K562 (cell line): ENCODE measurements around the gene TFCP2. TPM values are rescaled to one million over a fixed set of nuclear protein-coding genes. Genes with fewer than 3 reads are reported as not detected.

Source experiments
- BHLHE40 ChIP-seq: IDR thresholded peaks from 2 replicates; pipeline ENCODE4 v1.6.1; 2011; ENCODE audit warnings: low read length, improper control_type of control experiment
- HEY1 ChIP-seq: fragments of 250-450 bp; sonication (Bioruptor Pico); IDR thresholded peaks from 2 replicates; pipeline ENCODE4 v1.5.0; 2020; ENCODE audit warnings: mild to moderate bottlenecking, moderate library complexity, borderline replicate concordance
- HIVEP1 ChIP-seq: fragments of 250-450 bp; sonication (Bioruptor Pico); IDR thresholded peaks from 2 replicates; pipeline ENCODE4 v1.4.0; 2020; ENCODE audit warnings: mild to moderate bottlenecking
- LCOR ChIP-seq: sonication (generic); formaldehyde crosslinking; IDR thresholded peaks from 2 replicates; pipeline ENCODE4 v1.8.0; 2022; ENCODE audit warnings: mild to moderate bottlenecking, missing genetic modification reagents
- MEIS2 ChIP-seq: fragments of 450-650 bp; IDR thresholded peaks from 2 replicates; pipeline ENCODE4 v1.6.1; 2014; ENCODE audit warnings: mild to moderate bottlenecking; ENCODE audit not compliant: partially characterized antibody
- RBM34 ChIP-seq: fragments of 200-400 bp; formaldehyde crosslinking; IDR thresholded peaks from 2 replicates; pipeline ENCODE4 v1.6.1; 2018; ENCODE audit warnings: low read length, borderline replicate concordance; ENCODE audit not compliant: insufficient read depth
- RFX1 ChIP-seq: fragments of 450-650 bp; IDR thresholded peaks from 2 replicates; pipeline ENCODE4 v1.6.1; 2016; ENCODE audit warnings: mild to moderate bottlenecking, moderate library complexity
- RNF2 ChIP-seq: sonication (generic); IDR thresholded peaks from 2 replicates; pipeline ENCODE4 v1.6.1; 2016
- RREB1 ChIP-seq: fragments of 250-450 bp; sonication (Bioruptor Pico); IDR thresholded peaks from 2 replicates; pipeline ENCODE4 v1.4.0; 2020
- SAFB ChIP-seq: fragments of 200-400 bp; formaldehyde crosslinking; IDR thresholded peaks from 2 replicates; pipeline ENCODE4 v1.6.1; 2017; ENCODE audit warnings: low read depth, low read length, borderline replicate concordance
- U2AF1 ChIP-seq: fragments of 200-400 bp; formaldehyde crosslinking; optimal IDR thresholded peaks from 2 replicates; pipeline ENCODE3; 2017; ENCODE audit warnings: mild to moderate bottlenecking, low read depth, low read length, moderate library complexity
- ZNF140 ChIP-seq: fragments of 250-450 bp; sonication (Bioruptor Pico); IDR thresholded peaks from 2 replicates; pipeline ENCODE4 v1.8.0; 2021; ENCODE audit warnings: moderate library complexity, mild to moderate bottlenecking, inconsistent platforms
- ZNF707 ChIP-seq: fragments of 250-450 bp; sonication (Bioruptor Pico); conservative IDR thresholded peaks from 2 replicates; pipeline ENCODE4 v1.8.0; 2022; ENCODE audit warnings: inconsistent platforms, mild to moderate bottlenecking, moderate library complexity
- ZNF740 ChIP-seq, 3 experiments: fragments of 200-800 bp in 1 of 3; sonication (Bioruptor generic) in 1 of 3; sonication (generic) in 1 of 3; formaldehyde crosslinking in 1 of 3; IDR thresholded peaks; 2 replicates each; pipeline versions ENCODE4 v1.6.1 to v1.8.0; 2016 to 2022; ENCODE audit warnings: mild to moderate bottlenecking in 2 of 3, missing compliant biosample characterization in 2 of 3, missing genetic modification characterization in 2 of 3, missing genetic modification reagents in 1 of 3
- ZNF785 ChIP-seq: fragments of 250-450 bp; sonication (Bioruptor Pico); IDR thresholded peaks from 2 replicates; pipeline ENCODE4 v1.4.0; 2020; ENCODE audit warnings: mild to moderate bottlenecking
- polyA plus RNA-seq, 8 experiments: library from polyadenylated mRNA; depleted of rRNA in 4 of 8; stranded (reverse) in 5 of 8; unstranded in 3 of 8; fragments of >200 nt; fragmentation: Nextera tagmentation in 2 of 8; fragmentation: Illumina TruSeq in 1 of 8; extraction: Ambion mirVana in 2 of 8; extraction: Trizol in 1 of 8; gene quantifications; 2 replicates each; pipeline versions ENCODE4 v1.2.1 to v1.2.3, GENCODE V29; 2011 to 2014; ENCODE audit warnings: inconsistent platforms in 1 of 8, missing spikeins in 1 of 8
- total RNA-seq, 7 experiments: library from RNA; depleted of rRNA in 6 of 7; stranded (reverse); fragments of >200 nt in 6 of 7; fragmentation: Illumina TruSeq in 2 of 7; extraction: Trizol in 2 of 7; gene quantifications; 2 replicates each; pipeline versions ENCODE4 v1.2.1 to v1.2.3, GENCODE V29; 2011 to 2021; ENCODE audit warnings: low replicate concordance in 1 of 7

The TFCP2 gene
- total and polyA plus RNA-seq, 9 of the 15 experiments (the other 6 are each of a cell fraction or from before 2014, with no cell fraction given) = 8.0 to 38.9 (median 19.3) TPM

GRCh38 chr12:51172515-51173431 is at the start of gene TFCP2 (continued):
- TF ChIP-seq RREB1 (no peak), ZNF740 (CRISPR knock-in tag; IDR thresholded peaks at IDR 0.05) (no peak), ZNF740 (tag; IDR thresholded peaks at IDR 0.05) (no peak), SAFB (no peak), HEY1 (CRISPR knock-in tag) (no peak), BHLHE40 (peak; percentile 68), ZNF707 (CRISPR knock-in tag) (no peak), RFX1 (no peak), LCOR (peak; percentile 91), RBM34 (no peak), HIVEP1 (CRISPR knock-in tag) (no peak), U2AF1 (no peak), ZNF785 (no peak), MEIS2 (peak; percentile 50), ZNF140 (CRISPR knock-in tag) (no peak), RNF2 (peak; percentile 33; the same call in 1 of the 2 replicates)
